Muscle of back (tissue), 11 donors: ENCODE results near the gene SMIM20. TPM values are rescaled to one million over a fixed set of nuclear protein-coding genes. Genes with fewer than 3 reads are reported as not detected.

ENCODE experiments used
- DNase-seq, 3 donors: peaks; one replicate each; pipeline versions ENCODE4 v3.0.0 to v3.0.0-alpha.2; 2013
- polyA plus RNA-seq, 10 donors: library from polyadenylated mRNA; unstranded; fragments of 120-200 nt; gene quantifications; one replicate each; pipeline ENCODE4 v1.2.1, GENCODE V29; 2013; ENCODE audit not compliant: insufficient read length in 10 of 10

SMIM20 gene
- polyA plus RNA-seq, 10 donors, result 40.1 to 47.0 (median 43.3) TPM

GRCh38 chr4:25951390-25951952, 37.5 kb downstream of the SMIM20 start:
- DNase-seq, result no peak

- peak in 1 of 3 donors; percentile 61 for DNase-seq
Observed at GRCh38 chr4:25953740-25954139, 39.7 kb downstream of the SMIM20 start.

DNA sequence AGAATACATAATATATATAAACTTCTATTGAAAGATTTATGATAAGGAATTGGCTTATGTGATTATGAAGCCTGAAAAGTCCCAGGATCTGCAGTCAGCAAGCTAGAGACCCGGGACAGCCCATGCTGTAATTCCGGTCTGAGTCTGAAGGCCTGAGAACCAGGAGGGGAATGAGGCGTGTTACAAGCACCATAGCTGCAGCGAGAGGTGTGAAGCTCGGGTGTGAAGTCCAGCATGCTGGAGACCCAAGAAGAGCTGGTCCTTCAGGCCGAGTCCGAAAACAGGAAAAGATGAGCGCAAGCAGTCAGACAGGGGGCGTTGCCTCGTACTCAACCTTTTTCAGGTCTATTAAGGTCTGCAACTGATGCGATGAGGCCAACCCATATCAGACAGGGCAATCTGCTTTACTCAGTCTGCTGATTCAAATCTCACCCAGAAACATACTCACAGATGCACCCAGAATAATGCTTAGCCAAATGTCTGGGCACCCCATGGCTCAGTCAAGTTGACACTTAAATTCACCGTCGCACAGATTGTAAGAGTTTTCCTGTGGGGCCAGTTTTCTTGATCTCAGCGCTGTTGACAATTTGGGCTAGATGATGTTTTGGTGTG, 40.4 kb downstream of the SMIM20 start:
- no peak for DNase-seq

GRCh38 chr4:25955705-25956104, 41.7 kb downstream of the SMIM20 start:
- no peak for DNase-seq

- DNase-seq, result no peak
Observed at GRCh38 chr4:25956260-25956659, 42.2 kb downstream of the SMIM20 start.

DNA sequence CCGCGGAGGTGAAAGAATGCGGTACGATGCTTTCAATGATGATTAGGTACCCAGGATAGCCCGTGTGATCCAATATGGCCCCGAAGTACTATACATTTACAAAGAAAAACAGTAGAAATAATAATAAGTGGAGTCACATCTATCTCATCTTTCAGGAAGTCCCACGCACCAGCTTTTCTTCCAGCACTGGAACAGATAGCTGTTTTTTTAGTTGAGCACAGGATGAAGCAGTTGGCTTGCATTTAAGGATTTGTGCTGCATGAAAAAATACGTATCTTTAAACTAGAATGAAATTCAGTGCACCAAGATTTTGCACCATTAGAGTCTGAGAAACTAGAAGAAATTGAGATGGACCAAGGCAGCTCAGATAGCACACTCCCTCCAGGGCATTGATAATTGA, 44.1 kb downstream of the SMIM20 start:
- no peak for DNase-seq

GRCh38 chr4:25962393-25962792, 48.4 kb downstream of the SMIM20 start:
- no peak for DNase-seq

DNA sequence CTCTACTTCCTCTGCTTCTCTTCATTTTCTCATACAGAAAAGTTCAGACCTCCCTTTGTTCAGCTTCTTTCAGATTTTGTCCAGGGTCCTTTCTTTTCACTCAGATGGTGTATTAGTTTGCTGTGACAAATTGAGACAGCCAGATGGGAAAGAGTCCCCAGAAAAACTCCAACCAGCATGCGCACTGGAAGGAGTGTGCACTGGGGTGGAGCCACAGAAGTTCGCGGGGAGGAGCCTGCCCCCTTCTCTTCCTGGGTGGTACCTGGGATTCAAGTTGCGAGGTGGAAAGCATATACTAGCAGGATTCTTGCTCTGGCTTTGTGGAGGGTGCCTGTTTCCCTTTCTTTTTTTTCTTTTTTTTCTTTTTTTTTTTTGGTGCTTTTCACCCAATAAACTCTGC, 51.6 kb downstream of the SMIM20 start:
- DNase-seq, result no peak

- peak in 1 of 3 donors; percentile 40 for DNase-seq
Observed at GRCh38 chr4:25966171-25966570, 52.2 kb downstream of the SMIM20 start.

GRCh38 chr4:25969374-25970155, 55.5 kb downstream of the SMIM20 start:
- DNase-seq, result no peak

- DNase-seq, result peak; percentile 31 to 67 (median 44)
Observed at GRCh38 chr4:25970226-25970675, 56.2 kb downstream of the SMIM20 start.

DNA sequence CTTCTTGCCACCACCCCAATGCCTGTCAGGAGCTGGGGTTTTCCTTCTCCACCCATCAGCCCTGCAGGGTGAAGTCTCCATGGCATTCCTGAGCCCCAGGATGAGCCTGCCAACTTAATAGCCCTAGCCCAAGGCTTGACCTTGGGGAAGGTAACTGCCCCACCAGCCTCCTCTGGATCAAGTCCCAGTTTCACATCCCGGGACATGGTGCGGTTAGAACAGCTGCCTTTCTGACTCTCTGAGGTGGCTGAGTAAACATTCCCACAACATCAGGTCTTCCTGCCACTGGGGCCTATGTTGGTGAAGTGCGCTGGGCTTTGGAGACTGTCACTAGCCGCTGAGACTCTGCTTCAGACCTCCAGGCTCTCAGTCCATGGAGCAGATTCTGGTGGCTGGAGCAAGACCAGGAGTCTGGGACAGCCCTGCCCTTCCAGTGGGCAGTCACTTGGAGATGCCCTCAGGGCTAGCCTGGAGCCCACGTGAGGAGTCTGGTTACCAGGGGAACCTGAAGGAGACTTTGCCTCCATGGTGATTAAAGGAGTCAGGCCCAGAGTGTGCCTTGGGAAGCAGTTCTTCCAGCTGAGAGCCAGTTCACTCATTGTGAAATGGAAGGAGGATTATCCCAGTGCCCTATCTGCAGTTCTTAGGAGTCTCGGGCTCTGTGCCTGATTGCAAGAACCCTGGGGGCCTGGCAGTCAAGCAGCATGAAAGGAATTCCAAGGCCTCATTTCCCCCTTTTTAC, 56.8 kb downstream of the SMIM20 start:
- no peak for DNase-seq

DNA sequence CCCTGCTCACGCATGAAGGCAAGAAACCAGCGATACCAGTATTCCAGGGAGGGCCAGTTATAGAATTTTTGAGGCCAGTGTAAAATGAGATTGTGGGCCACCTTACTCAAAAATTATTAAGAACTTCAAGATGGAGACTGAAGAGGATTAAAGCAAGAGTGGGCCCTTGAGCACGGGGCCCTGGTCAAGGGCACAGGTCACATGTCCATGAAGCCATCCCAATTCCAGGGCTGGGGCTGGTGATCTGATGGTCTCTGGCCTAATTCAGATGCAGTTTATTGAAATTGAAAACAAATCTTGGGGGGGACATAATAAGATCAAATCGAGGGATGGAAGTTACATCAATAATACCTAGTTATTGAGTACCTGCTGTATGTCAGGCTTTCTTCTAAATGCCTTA, 58.3 kb downstream of the SMIM20 start:
- no peak for DNase-seq

GRCh38 chr4:25972984-25973745, 59.1 kb downstream of the SMIM20 start:
- peak in 1 of 3 donors; percentile 39 for DNase-seq

DNA sequence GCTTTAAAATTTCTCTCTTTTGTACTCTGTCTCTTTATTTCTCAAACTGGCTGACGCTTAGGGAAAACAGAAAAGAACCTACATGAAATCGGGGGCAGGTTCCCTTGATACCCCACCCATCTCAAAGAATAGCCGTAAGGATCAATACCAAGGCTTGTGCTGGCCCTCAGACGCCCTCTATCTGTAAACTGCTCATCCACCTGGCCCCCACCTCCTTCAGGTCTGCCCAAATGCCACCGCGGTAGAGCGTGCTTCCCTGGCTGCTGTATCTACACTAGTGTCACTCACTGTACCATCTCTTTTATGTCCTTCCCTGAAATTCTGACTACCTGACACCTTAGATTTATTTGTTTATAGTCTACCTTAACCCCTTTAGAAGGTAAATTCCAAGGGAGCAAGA, 62.8 kb downstream of the SMIM20 start:
- no peak for DNase-seq

DNA sequence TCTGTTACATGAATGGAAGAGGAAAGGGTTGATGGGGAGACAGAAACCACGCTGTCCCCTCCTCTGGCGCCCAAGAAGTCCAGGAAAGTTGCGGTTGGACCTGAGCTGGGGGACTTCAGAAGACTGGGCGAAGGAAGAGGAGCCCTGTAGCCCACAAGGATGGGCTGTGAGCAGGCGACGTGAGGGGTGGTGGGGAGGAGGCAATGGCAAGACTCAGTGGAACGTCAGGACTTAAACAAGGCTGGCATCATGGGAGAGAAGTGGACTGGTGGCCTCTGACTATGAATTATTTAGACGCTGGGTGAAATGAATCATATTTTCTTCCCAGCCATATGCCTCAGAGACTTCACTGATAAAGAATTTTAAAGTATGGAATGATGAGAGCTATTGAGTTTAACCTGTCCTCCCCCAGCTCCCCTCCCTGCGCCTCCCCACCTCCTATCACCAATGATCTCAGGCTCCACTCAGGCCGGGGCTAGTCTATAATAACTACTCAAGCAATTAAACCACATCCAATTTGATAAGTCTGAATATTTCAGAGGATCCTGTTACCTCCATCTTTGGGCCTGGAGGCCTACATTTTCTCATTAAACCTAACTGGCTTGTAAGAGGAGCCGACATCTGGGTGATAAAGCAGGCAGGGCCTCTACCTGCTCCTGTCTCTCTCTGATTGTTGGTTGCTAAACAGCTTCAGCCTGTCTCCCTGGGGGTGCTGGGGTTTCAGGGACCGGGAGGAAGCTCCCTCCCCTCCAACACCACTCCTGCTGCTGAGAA, 63.6 kb downstream of the SMIM20 start:
- no peak for DNase-seq

DNA sequence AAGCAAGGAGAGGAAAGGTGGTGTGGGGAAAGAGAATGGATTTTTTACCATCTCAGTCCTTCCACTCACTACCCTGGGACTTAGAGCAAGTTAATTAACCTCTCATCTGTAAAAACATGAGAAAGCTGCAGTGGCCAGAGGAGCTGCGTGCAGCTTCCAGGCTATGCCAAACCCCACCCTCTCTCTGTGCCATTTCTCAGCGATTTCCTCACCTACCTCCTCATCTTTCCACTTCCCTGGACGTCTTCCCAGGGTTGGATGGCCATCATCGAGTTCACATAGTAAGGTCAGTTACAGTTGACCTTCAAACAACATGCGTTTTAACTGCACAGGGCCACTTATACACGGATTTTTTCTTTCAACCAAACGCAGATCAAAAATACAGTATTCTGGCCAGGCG, 64.3 kb downstream of the SMIM20 start:
- no peak for DNase-seq
